Measurements from ENCODE around the gene UBASH3B. TPM values are rescaled to one million over a fixed set of nuclear protein-coding genes. Genes with fewer than 3 reads are reported as not detected.

UBASH3B gene
- total and polyA plus RNA-seq, 2 of the 13 experiments (the other 11 are each of a cell fraction or from before 2014, with no cell fraction given), result 4.4 to 7.6 TPM

GRCh38 chr11:122816761-122817520, 161.4 kb downstream of the UBASH3B start (continued):
- no peak for TF ChIP-seq YEATS2 (CRISPR knock-in tag; IDR thresholded peaks at IDR 0.05; ENCODE audit: borderline replicate concordance)
- no peak for TF ChIP-seq ATF7 (IDR thresholded peaks at IDR 0.05)
- TF ChIP-seq ATF7 (CRISPR knock-in tag; IDR thresholded peaks at IDR 0.05), result no peak
- TF ChIP-seq ZNF367 (CRISPR knock-in tag; IDR thresholded peaks at IDR 0.05; ENCODE audit: borderline replicate concordance), result no peak
- no peak for TF ChIP-seq HDAC1 (CRISPR knock-in tag; IDR thresholded peaks at IDR 0.05)

GRCh38 chr11:122820158-122820557, 164.6 kb downstream of the UBASH3B start:
- H3K36me3 ChIP-seq (replicated peaks in 1 of 2; ENCODE audit: control insufficient read depth in 1 of 2, insufficient read depth in 2 of 2, low read length in 2 of 2), result no peaks in the 10 kb centered on the region
- H3K4me1 ChIP-seq (ENCODE audit: insufficient read depth, low read length), result no peaks in the 10 kb centered on the region
- no peaks in the 10 kb centered on the region for H3K79me2 ChIP-seq (ENCODE audit: insufficient read depth, low read length)
- H2AFZ ChIP-seq (ENCODE audit: low read length), result no peak overlapping the region
- in situ Hi-C loops (cut with HindIII; ENCODE audit: extremely low pct_ligation_motif_present, low pct_unique_long_range_greater_than_20kb), result no loop called here
- intact Hi-C loops (cut with micrococcal nuclease; ENCODE audit: unreplicated experiment), result no loop called here
- CTCF ChIA-PET (ENCODE audit: low intra/inter-chr PET ratio, low total read pairs), result no interaction called here
- H3K4me2 ChIP-seq (ENCODE audit: low read depth, low read length), result no peak overlapping the region
- POLR2A ChIA-PET, result no interaction called here
- no peak for DNase-seq (ENCODE audit: low spot score)
- H3K9me3 ChIP-seq (ENCODE audit: low read length), result no peaks in the 10 kb centered on the region
- FAIRE-seq, result no peak
- WGBS (ENCODE audit: low lambda C conversion rate), result 3% methylated on average over 2 of the region's 2 CpGs
- ATAC-seq, result no peak
- no peak overlapping the region for H3K27ac ChIP-seq (ENCODE audit: extremely low read length, insufficient read depth, low read length)
- H3K27me3 ChIP-seq (ENCODE audit: control insufficient read depth in 1 of 2, insufficient read depth in 2 of 2, low read length in 2 of 2), result no peaks in the 10 kb centered on the region
- no peak overlapping the region for H3K9ac ChIP-seq (ENCODE audit: insufficient read depth, low read depth, low read length)
- BruUV-seq (replicated peaks), result no TSS peak
- H3K4me3 ChIP-seq (replicated peaks in 1 of 3; ENCODE audit: insufficient read depth in 1 of 3, low read depth in 2 of 3, low read length in 3 of 3), result no peak overlapping the region
- no peaks in the 10 kb centered on the region for H4K20me1 ChIP-seq (ENCODE audit: insufficient read depth, low read length)
- no peak for TF ChIP-seq TAF15 (IDR thresholded peaks at IDR 0.05; ENCODE audit: low read depth, low read length, poor library complexity, severe bottlenecking)
- no peak for TF ChIP-seq ZNF724P (CRISPR knock-in tag; IDR thresholded peaks at IDR 0.05; ENCODE audit: borderline replicate concordance)
- TF ChIP-seq HNF1A (IDR thresholded peaks at IDR 0.05; ENCODE audit: low read depth), result no peak
- no peak for TF ChIP-seq HNF1A (CRISPR knock-in tag; IDR thresholded peaks at IDR 0.05; ENCODE audit: borderline replicate concordance)
- TF ChIP-seq ZNF329 (CRISPR knock-in tag; IDR thresholded peaks at IDR 0.05; ENCODE audit: low read depth), result no peak
- no peak for TF ChIP-seq ZNF746 (CRISPR knock-in tag; IDR thresholded peaks at IDR 0.05)
- no peak for TF ChIP-seq HDAC2 (CRISPR knock-in tag; IDR thresholded peaks at IDR 0.05)
- TF ChIP-seq DPF2 (CRISPR knock-in tag; IDR thresholded peaks at IDR 0.05; ENCODE audit: borderline replicate concordance, low read depth), result no peak
- no peak for TF ChIP-seq JUND (CRISPR knock-in tag; IDR thresholded peaks at IDR 0.05)
- TF ChIP-seq CBFB (CRISPR knock-in tag; IDR thresholded peaks at IDR 0.05), result no peak
- no peak for TF ChIP-seq ZBTB10 (CRISPR knock-in tag; IDR thresholded peaks at IDR 0.05; ENCODE audit: borderline replicate concordance)
- TF ChIP-seq IKZF4 (CRISPR knock-in tag; IDR thresholded peaks at IDR 0.05; ENCODE audit: borderline replicate concordance, low read depth, not compliant biosample characterization), result no peak
- TF ChIP-seq ZNF30 (CRISPR knock-in tag; IDR thresholded peaks at IDR 0.05), result no peak

All from HepG2 (cell line).